Measurements from ENCODE around the gene ERC2. TPM values are rescaled to one million over a fixed set of nuclear protein-coding genes. Genes with fewer than 3 reads are reported as not detected.
A peak's percentile ranks its signal among the peaks of the same experiment; 100 is the strongest.

ERC2 gene
- total and polyA plus RNA-seq, 7 donors, result 0.52 to 5.7 (median 1.2) TPM; not detected in 2

GRCh38 chr3:55598224-55598623, 870.0 kb downstream of the ERC2 start:
- intact Hi-C loops (cut with DNase I), result no loop called here

GRCh38 chr3:55597641-55598040, 870.6 kb downstream of the ERC2 start:
- no peak for DNase-seq
- intact Hi-C loops (cut with DNase I), result no loop called here
- 84 to 94% methylated on average over 4 of the region's 4 CpGs for WGBS, 2 donors
- Histone ChIP-seq H3K4me1 (peaks cover 0 to 30% (median 13%) of the 10 kb centered on the region in 4 donors), H3K9me3 (no peaks in the 10 kb centered on the region), H3K27ac (no peak overlapping the region), H3K27me3 (no peaks in the 10 kb centered on the region), H3K36me3 (no peaks in the 10 kb centered on the region), H3K4me3 (no peak overlapping the region)
- TF ChIP-seq CTCF (IDR thresholded peaks at IDR 0.05), result no peak
- no peak for TF ChIP-seq POLR2A (IDR thresholded peaks at IDR 0.05)
- no peak for TF ChIP-seq EP300 (IDR thresholded peaks at IDR 0.05)

More at GRCh38 chr3:55598224-55598623, 870.0 kb downstream of the ERC2 start:
- DNase-seq, result no peak
- peaks cover 0 to 24% (median 10%) of the 10 kb centered on the region in 4 donors for H3K4me1 ChIP-seq
- WGBS, 2 donors, result 91 to 92% methylated on average over 2 of the region's 2 CpGs
- no peaks in the 10 kb centered on the region for H3K36me3 ChIP-seq
- H3K27ac ChIP-seq, result no peak overlapping the region
- H3K27me3 ChIP-seq, result no peaks in the 10 kb centered on the region
- H3K9me3 ChIP-seq, result no peaks in the 10 kb centered on the region
- no peak for TF ChIP-seq CTCF (IDR thresholded peaks at IDR 0.05)
- TF ChIP-seq POLR2AphosphoS5 (IDR thresholded peaks at IDR 0.05), result no peak
- no peak for TF ChIP-seq EP300 (IDR thresholded peaks at IDR 0.05)
- TF ChIP-seq POLR2A (IDR thresholded peaks at IDR 0.05), result no peak
- H3K4me3 ChIP-seq, result no peak overlapping the region

GRCh38 chr3:55596212-55596611, 872.1 kb downstream of the ERC2 start:
- peak overlapping the region in 1 of 4 donors; percentile 44 for H3K27ac ChIP-seq
- TF ChIP-seq CTCF (IDR thresholded peaks at IDR 0.05) (no peak), EP300 (IDR thresholded peaks at IDR 0.05) (no peak), POLR2AphosphoS5 (IDR thresholded peaks at IDR 0.05) (no peak), POLR2A (IDR thresholded peaks at IDR 0.05) (no peak)
- H3K27me3 ChIP-seq, result no peaks in the 10 kb centered on the region
- no peak overlapping the region for H3K4me3 ChIP-seq
- H3K9me3 ChIP-seq, result no peaks in the 10 kb centered on the region
- intact Hi-C loops (cut with DNase I), result no loop called here
- peaks cover 0 to 31% (median 19%) of the 10 kb centered on the region in 4 donors for H3K4me1 ChIP-seq
- WGBS, 2 donors, result 91 to 93% methylated on average over 2 of the region's 2 CpGs
- no peak for DNase-seq
- no peaks in the 10 kb centered on the region for H3K36me3 ChIP-seq

DNA sequence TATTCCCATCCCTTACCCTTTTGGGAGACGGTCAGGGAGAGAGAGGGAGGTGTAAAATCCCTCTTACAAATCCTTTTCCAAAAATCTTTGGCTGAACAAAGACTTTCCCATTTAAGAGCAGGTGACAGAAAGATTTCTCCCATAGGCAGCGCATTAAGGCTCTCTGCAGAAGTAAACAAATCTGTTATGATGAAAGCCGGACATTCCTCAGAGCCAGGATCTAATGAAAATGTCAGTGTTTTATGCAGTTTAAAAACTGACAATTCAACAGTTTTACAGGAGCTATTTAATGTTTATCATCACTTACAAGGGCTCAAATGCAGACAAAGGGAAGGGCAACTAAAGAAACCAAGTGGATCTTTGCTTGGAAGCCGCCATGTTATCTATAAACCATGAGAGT, 872.8 kb downstream of the ERC2 start:
- intact Hi-C loops (cut with DNase I), result no loop called here
- Histone ChIP-seq H3K9me3 (no peaks in the 10 kb centered on the region), H3K4me1 (peaks cover 0 to 28% (median 18%) of the 10 kb centered on the region in 4 donors), H3K27ac (peak overlapping the region in 3 of 4 donors; percentile 32 to 57 (median 44)), H3K36me3 (no peaks in the 10 kb centered on the region), H3K4me3 (no peak overlapping the region), H3K27me3 (no peaks in the 10 kb centered on the region)
- no peak for DNase-seq
- 72 to 88% methylated on average over 4 of the region's 4 CpGs for WGBS, 2 donors
- peak in 3 of 4 donors; percentile 41 to 60 (median 57) for TF ChIP-seq EP300 (IDR thresholded peaks at IDR 0.05)
- TF ChIP-seq POLR2AphosphoS5 (IDR thresholded peaks at IDR 0.05), result peak; percentile 65 to 93 (median 84)
- TF ChIP-seq POLR2A (IDR thresholded peaks at IDR 0.05), result no peak
- no peak for TF ChIP-seq CTCF (IDR thresholded peaks at IDR 0.05)

DNA sequence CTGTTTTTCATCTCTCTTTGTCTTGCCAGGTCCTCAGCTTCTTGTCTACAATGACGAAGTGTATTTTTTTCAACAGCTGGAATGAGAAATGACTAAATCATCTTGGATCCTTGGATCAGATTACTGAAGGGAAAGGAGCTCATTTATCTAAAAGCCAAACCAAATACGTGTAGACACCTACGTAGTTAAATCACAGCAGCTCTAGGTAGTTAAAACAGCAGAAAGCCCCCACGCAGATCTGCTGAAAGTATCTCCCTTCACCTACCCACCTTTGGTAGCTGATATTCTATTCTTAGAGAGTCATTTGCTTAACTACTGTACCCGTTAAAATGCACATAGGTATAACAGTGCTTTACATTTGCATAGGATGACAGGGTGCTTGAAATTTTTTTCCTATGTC, 875.7 kb downstream of the ERC2 start:
- Histone ChIP-seq H3K4me1 (peaks cover 0 to 28% (median 18%) of the 10 kb centered on the region in 4 donors), H3K27me3 (no peaks in the 10 kb centered on the region), H3K27ac (no peak overlapping the region), H3K36me3 (no peaks in the 10 kb centered on the region), H3K9me3 (no peaks in the 10 kb centered on the region), H3K4me3 (no peak overlapping the region)
- whole genome bisulfite sequencing, 2 donors, result 90 to 91% methylated on average over 5 of the region's 5 CpGs
- no peak for DNase-seq
- intact Hi-C loops (cut with DNase I), result no loop called here
- TF ChIP-seq EP300 (IDR thresholded peaks at IDR 0.05), result no peak
- TF ChIP-seq CTCF (IDR thresholded peaks at IDR 0.05), result no peak
- TF ChIP-seq POLR2AphosphoS5 (IDR thresholded peaks at IDR 0.05), result no peak
- TF ChIP-seq POLR2A (IDR thresholded peaks at IDR 0.05), result no peak
